K562 (cell line): ENCODE measurements around the gene HSPA4. TPM values are rescaled to one million over a fixed set of nuclear protein-coding genes. Genes with fewer than 3 reads are reported as not detected.

Source experiments
- ATAC-seq: fragments of 200-7000 bp; cut with Tn5 transposase; 3 replicates; pipeline ENCODE4 v1.9.1; 2020; ENCODE audit warnings: moderate library complexity
- BruUV-seq: library from RNA; stranded (reverse); fragments of 400-500 nt; replicated peaks from 2 replicates; lab custom pipeline; 2021; lab: Mats Ljungman, UMichigan
- CTCF ChIA-PET: fragments of 300-600 bp; formaldehyde crosslinking; extraction: SDS; loops from one replicate; lab custom pipeline; 2021; ENCODE audit warnings: low intra/inter-chr PET ratio; lab: Yijun Ruan, JAX
- POLR2A ChIA-PET: fragments of 300-600, 350-650 bp; sonication (Branson Sonifier 250); formaldehyde crosslinking; extraction: SDS; loops from one replicate; lab custom pipeline; 2021; ENCODE audit warnings: antibody characterized with exemption, inconsistent platforms; lab: Yijun Ruan, JAX
- DNase-seq, 4 experiments: peaks; one replicate each; pipeline versions ENCODE4 v3.0.0 to v3.0.0-alpha.2; 2011 to 2018; ENCODE audit warnings: low spot score in 3 of 4, mixed read lengths in 3 of 4; ENCODE audit errors: extremely low read depth in 1 of 4
- FAIRE-seq: peaks from 2 replicates; lab custom pipeline; 2011; peaks lifted over from hg19 to GRCh38; lab: Jason Lieb, UNC
- H2AFZ ChIP-seq: 2 replicates; pipeline ENCODE4 v1.6.0; 2011; ENCODE audit warnings: low read depth, low read length, control low read depth, inconsistent platforms
- H3K27ac ChIP-seq: fragments of 200-600 bp; 3 replicates; pipeline ENCODE4 v1.8.0; 2011; ENCODE audit warnings: low read depth, mild to moderate bottlenecking, control low read depth, inconsistent platforms, low read length, moderate library complexity, mixed read lengths; ENCODE audit errors: extremely low read depth
- H3K27me3 ChIP-seq, 2 experiments: fragments of 300-600 bp in 1 of 2; 2 replicates in 1 of 2; 3 replicates in 1 of 2; pipeline versions ENCODE4 v1.6.0 to v1.8.0; 2011; ENCODE audit warnings: inconsistent platforms in 2 of 2, low read length in 2 of 2, mild to moderate bottlenecking in 1 of 2, mixed read lengths in 1 of 2, moderate library complexity in 1 of 2; ENCODE audit not compliant: control insufficient read depth in 2 of 2, insufficient read depth in 2 of 2
- H3K36me3 ChIP-seq: fragments of 300-600 bp; 3 replicates; pipeline ENCODE4 v1.8.0; 2011; ENCODE audit warnings: mild to moderate bottlenecking, low read length, inconsistent platforms; ENCODE audit not compliant: control insufficient read depth, insufficient read depth
- H3K4me1 ChIP-seq, 2 experiments: fragments of 200-600 bp in 1 of 2; replicated peaks in 1 of 2; 2 replicates in 1 of 2; 3 replicates in 1 of 2; pipeline versions ENCODE4 v1.5.1 to v1.8.0; 2011; ENCODE audit warnings: inconsistent platforms in 2 of 2, low read length in 2 of 2, mild to moderate bottlenecking in 1 of 2, mixed read lengths in 1 of 2, moderate library complexity in 1 of 2; ENCODE audit not compliant: control insufficient read depth in 2 of 2, insufficient read depth in 2 of 2
- H3K4me2 ChIP-seq: 2 replicates; pipeline ENCODE4 v1.6.1; 2011; ENCODE audit warnings: low read length, control low read depth, inconsistent platforms, mixed read lengths; ENCODE audit not compliant: insufficient read depth
- H3K4me3 ChIP-seq: fragments of 200-600 bp; sonication (generic), shearing (Covaris generic); 2 replicates; pipeline ENCODE4 v1.5.1; 2016; ENCODE audit warnings: control low read depth, inconsistent platforms
- H3K79me2 ChIP-seq: fragments of 200-600 bp; 3 replicates; pipeline ENCODE4 v1.8.0; 2011; ENCODE audit warnings: low read length, inconsistent platforms; ENCODE audit not compliant: control insufficient read depth, insufficient read depth
- H3K9ac ChIP-seq, 2 experiments: 2 replicates each; pipeline versions ENCODE4 v1.6.0 to v1.6.1; 2011; ENCODE audit warnings: low read depth in 2 of 2, low read length in 2 of 2, control low read depth in 1 of 2, inconsistent platforms in 1 of 2, mild to moderate bottlenecking in 1 of 2, mixed read lengths in 1 of 2; ENCODE audit not compliant: insufficient read depth in 1 of 2
- H3K9me1 ChIP-seq: one replicate; pipeline ENCODE4 v1.6.0; 2011; ENCODE audit warnings: inconsistent platforms, mild to moderate bottlenecking, low read length, moderate library complexity; ENCODE audit not compliant: control insufficient read depth, insufficient read depth
- H3K9me3 ChIP-seq: replicated peaks from 2 replicates; pipeline ENCODE4 v1.5.1; 2011; ENCODE audit warnings: low read depth, low read length, inconsistent platforms; ENCODE audit not compliant: control insufficient read depth, insufficient read depth
- H4K20me1 ChIP-seq: replicated peaks from 2 replicates; pipeline ENCODE4 v1.6.1; 2011; ENCODE audit warnings: low read length, inconsistent platforms, mixed read lengths; ENCODE audit not compliant: control insufficient read depth, insufficient read depth
- NFE2L1 ChIP-seq: fragments of 450-650 bp; IDR thresholded peaks from 2 replicates; pipeline ENCODE4 v1.6.1; 2016; ENCODE audit warnings: missing genetic modification characterization, low read depth, mild to moderate bottlenecking, missing compliant biosample characterization, moderate library complexity, borderline replicate concordance
- NR2F6 ChIP-seq: fragments of 450-650 bp; formaldehyde crosslinking; IDR thresholded peaks from 2 replicates; pipeline ENCODE4 v1.4.0; 2020; ENCODE audit warnings: mild to moderate bottlenecking
- ZBTB17 ChIP-seq: fragments of 450-650 bp; formaldehyde crosslinking; IDR thresholded peaks from 2 replicates; pipeline ENCODE4 v1.4.0; 2020; ENCODE audit warnings: mild to moderate bottlenecking
- ZNF282 ChIP-seq: sonication (generic); formaldehyde crosslinking; IDR thresholded peaks from 2 replicates; pipeline ENCODE4 v1.8.1; 2023; ENCODE audit warnings: missing genetic modification reagents
- ZNF384 ChIP-seq: IDR thresholded peaks from 2 replicates; pipeline ENCODE4 v1.6.1; 2012; ENCODE audit warnings: low read depth, low read length, improper control_type of control experiment
- WGBS: fragments of 100-300 bp; shearing (Covaris generic); methylation state at CpG from one replicate; pipeline ENCODE4 v1.1.6; 2016; ENCODE audit warnings: low coverage, mixed read lengths; ENCODE audit not compliant: insufficient coverage; ENCODE audit errors: missing lambda C conversion rate; 5-methylcytosine and 5-hydroxymethylcytosine counted together
- in situ Hi-C: fragments of 300-500 bp; cut with MboI; formaldehyde crosslinking; loops from 4 replicates; pipeline ENCODE4 v1.15.0; 2018; ENCODE audit warnings: inconsistent platforms, mixed read lengths
- intact Hi-C: fragments of 100-400 bp; cut with micrococcal nuclease; formaldehyde crosslinking; loops from 2 replicates; pipeline ENCODE4 v1.14.2; 2022
- polyA plus RNA-seq, 8 experiments: library from polyadenylated mRNA; depleted of rRNA in 4 of 8; stranded (reverse) in 5 of 8; unstranded in 3 of 8; fragments of >200 nt; fragmentation: Nextera tagmentation in 2 of 8; fragmentation: Illumina TruSeq in 1 of 8; extraction: Ambion mirVana in 2 of 8; extraction: Trizol in 1 of 8; gene quantifications; 2 replicates each; pipeline versions ENCODE4 v1.2.1 to v1.2.3, GENCODE V29; 2011 to 2014; ENCODE audit warnings: inconsistent platforms in 1 of 8, missing spikeins in 1 of 8
- total RNA-seq, 7 experiments: library from RNA; depleted of rRNA in 6 of 7; stranded (reverse); fragments of >200 nt in 6 of 7; fragmentation: Illumina TruSeq in 2 of 7; extraction: Trizol in 2 of 7; gene quantifications; 2 replicates each; pipeline versions ENCODE4 v1.2.1 to v1.2.3, GENCODE V29; 2011 to 2021; ENCODE audit warnings: low replicate concordance in 1 of 7
- TF ChIP-seq, protein P1 (sequence below): fragments of 250-450 bp; sonication (Bioruptor Pico); IDR thresholded peaks from 2 replicates; pipeline ENCODE4 v1.4.0; 2020; ENCODE audit warnings: mild to moderate bottlenecking
- TF ChIP-seq, protein P2 (sequence below): fragments of 250-450 bp; sonication (Bioruptor Pico); IDR thresholded peaks from 2 replicates; pipeline ENCODE4 v1.6.1; 2021; ENCODE audit warnings: mild to moderate bottlenecking

HSPA4 gene
- total and polyA plus RNA-seq, 9 of the 15 experiments (the other 6 are each of a cell fraction or from before 2014, with no cell fraction given), result 90.3 to 286 (median 148) TPM

DNA sequence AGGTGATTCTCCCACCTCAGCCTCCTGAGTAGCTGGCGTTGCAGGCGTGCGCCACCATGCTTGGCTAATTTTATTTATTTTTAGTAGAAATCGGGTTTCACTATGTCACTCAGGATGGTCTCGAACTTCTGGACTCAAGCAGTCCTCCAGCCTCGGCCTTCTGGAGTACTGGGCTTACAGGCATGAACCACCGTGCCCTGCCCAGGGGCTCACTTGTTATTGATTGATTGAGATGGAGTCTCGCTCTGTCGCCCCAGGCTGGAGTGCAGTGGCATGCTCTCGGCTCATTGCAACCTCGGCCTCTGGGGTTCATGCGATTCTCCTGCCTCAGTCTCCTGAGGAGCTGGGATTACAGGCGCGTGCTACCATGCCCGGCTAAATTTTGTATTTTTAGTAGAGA, 1.6 kb downstream of the HSPA4 start (continued):
- TF ChIP-seq, protein P1, sequence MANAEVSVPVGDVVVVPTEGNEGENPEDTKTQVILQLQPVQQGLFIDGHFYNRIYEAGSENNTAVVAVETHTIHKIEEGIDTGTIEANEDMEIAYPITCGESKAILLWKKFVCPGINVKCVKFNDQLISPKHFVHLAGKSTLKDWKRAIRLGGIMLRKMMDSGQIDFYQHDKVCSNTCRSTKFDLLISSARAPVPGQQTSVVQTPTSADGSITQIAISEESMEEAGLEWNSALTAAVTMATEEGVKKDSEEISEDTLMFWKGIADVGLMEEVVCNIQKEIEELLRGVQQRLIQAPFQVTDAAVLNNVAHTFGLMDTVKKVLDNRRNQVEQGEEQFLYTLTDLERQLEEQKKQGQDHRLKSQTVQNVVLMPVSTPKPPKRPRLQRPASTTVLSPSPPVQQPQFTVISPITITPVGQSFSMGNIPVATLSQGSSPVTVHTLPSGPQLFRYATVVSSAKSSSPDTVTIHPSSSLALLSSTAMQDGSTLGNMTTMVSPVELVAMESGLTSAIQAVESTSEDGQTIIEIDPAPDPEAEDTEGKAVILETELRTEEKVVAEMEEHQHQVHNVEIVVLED (CRISPR knock-in tag), result no peak
- TF ChIP-seq ZNF282 (CRISPR knock-in tag), result no peak
- TF ChIP-seq NFE2L1 (tag), result no peak
- no peak for TF ChIP-seq NR2F6 (CRISPR knock-in tag)

DNA sequence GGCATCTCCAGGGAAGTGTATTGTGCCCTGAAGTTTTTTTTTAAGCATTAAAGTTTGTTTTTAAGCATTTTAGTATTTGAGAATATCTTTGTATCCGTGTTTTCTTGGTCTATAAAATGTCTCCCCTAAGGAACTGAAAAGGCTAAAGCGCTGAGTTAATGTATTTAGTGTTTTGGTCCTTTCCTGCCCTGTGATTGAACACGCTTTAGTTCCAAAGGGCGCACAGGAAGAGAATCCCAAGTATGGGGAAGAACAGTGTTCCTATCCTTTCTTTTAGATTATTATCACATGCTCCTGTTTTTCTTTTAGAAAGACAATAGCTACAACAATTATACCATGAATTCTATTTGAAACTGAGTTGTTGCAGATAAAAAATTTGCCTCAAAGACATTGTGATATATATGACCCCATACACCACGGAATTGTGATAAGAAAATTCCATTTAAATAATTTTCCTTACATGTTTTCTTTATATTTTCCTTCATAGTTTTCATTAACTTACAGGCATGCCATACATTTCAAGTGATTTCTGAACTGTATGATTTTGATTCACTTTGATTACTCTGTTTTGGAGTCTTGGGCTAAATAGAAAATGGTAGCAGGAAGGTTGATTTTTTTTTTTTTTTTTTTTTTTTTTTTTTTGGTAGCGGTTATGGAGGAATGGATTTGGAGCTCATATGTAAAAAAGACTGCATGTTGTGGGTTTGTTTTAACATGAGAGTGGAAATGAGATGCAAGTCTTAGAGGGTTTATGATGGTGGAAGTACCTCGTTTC, 3.1 kb downstream of the HSPA4 start:
- intact Hi-C loops, result loop anchor here (5.0 kb wide), 1 partner anchor 108 kb away; no protein-coding TSS in a partner anchor
- peaks cover 13 to 18% of the 10 kb centered on the region in 2 experiments; a peak in 4 of 5 replicates for H3K4me1 ChIP-seq

More for the DNA sequence above, 3.1 kb downstream of the HSPA4 start:
- in situ Hi-C loops, result no loop called here
- Histone ChIP-seq H3K79me2 (peaks cover 97% of the 10 kb centered on the region), H3K9ac (no peak overlapping the region), H4K20me1 (peaks cover 30% of the 10 kb centered on the region), H3K4me3 (no peak overlapping the region), H3K27ac (peak overlapping the region; percentile 16; the same call in 1 of the 3 replicates), H2AFZ (no peak overlapping the region), H3K36me3 (peaks cover 48% of the 10 kb centered on the region), H3K27me3 (no peaks in the 10 kb centered on the region), H3K9me1 (no peaks in the 10 kb centered on the region), H3K9me3 (no peaks in the 10 kb centered on the region), H3K4me2 (0 out of 2 replicates have a peak overlapping the region, but pooled peaks have one; percentile 10)
- CTCF ChIA-PET, result no interaction called here
- ATAC-seq (no peak), DNase-seq (no peak), FAIRE-seq (no peak)
- 67% methylated on average over 6 of the region's 7 CpGs for WGBS
- TF ChIP-seq ZNF384, result peak; percentile 41; the same call in 1 of the 2 replicates
- TF ChIP-seq, protein P2, sequence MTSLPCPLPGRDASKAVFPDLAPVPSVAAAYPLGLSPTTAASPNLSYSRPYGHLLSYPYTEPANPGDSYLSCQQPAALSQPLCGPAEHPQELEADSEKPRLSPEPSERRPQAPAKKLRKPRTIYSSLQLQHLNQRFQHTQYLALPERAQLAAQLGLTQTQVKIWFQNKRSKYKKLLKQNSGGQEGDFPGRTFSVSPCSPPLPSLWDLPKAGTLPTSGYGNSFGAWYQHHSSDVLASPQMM (CRISPR knock-in tag), result no peak
- TF ChIP-seq ZBTB17 (CRISPR knock-in tag), result no peak
- BruUV-seq, result no TSS peak
- POLR2A ChIA-PET, result interaction anchor here (0.9 to 1.4 kb wide), 3 partner anchors 20 to 33 kb away, joined by 3 read pairs; no protein-coding TSS in a partner anchor
